Mesenchymal stem cell (in vitro differentiated cells and primary cell): ENCODE results near the gene PDK2.

Source experiments
- DNase-seq: peaks from one replicate; pipeline ENCODE4 v3.0.0-alpha.2; 2013
- H2AFZ ChIP-seq: one replicate; pipeline ENCODE4 v1.6.1; 2013; ENCODE audit warnings: low read depth, mild to moderate bottlenecking, control low read depth, inconsistent platforms, low read length, moderate library complexity
- H2AK5ac ChIP-seq: 2 replicates; pipeline ENCODE4 v1.6.1; 2013; ENCODE audit warnings: low read length, moderate library complexity, mild to moderate bottlenecking, inconsistent platforms; ENCODE audit not compliant: severe bottlenecking
- H2BK120ac ChIP-seq: one replicate; pipeline ENCODE4 v1.6.1; 2013; ENCODE audit warnings: low read depth, mild to moderate bottlenecking, inconsistent platforms, low read length, moderate library complexity
- H2BK12ac ChIP-seq, 2 experiments: one replicate each; pipeline ENCODE4 v1.6.1; 2013; ENCODE audit warnings: inconsistent platforms in 2 of 2, low read length in 2 of 2, mild to moderate bottlenecking in 2 of 2, moderate library complexity in 2 of 2, control low read depth in 1 of 2
- H2BK15ac ChIP-seq: one replicate; pipeline ENCODE4 v1.6.1; 2013; ENCODE audit warnings: mild to moderate bottlenecking, low read depth, inconsistent platforms; ENCODE audit not compliant: poor library complexity, severe bottlenecking
- H2BK5ac ChIP-seq: 2 replicates; pipeline ENCODE4 v1.6.1; 2013; ENCODE audit warnings: low read depth, mild to moderate bottlenecking, low read length, control low read depth, inconsistent platforms; ENCODE audit not compliant: poor library complexity, severe bottlenecking
- H3K14ac ChIP-seq, 2 experiments: one replicate each; pipeline ENCODE4 v1.6.1; 2013; ENCODE audit warnings: inconsistent platforms in 2 of 2, low read length in 2 of 2, control low read depth in 1 of 2, mild to moderate bottlenecking in 1 of 2, moderate library complexity in 1 of 2
- H3K18ac ChIP-seq, 2 experiments: one replicate each; pipeline ENCODE4 v1.6.1; 2013; ENCODE audit warnings: inconsistent platforms in 2 of 2, low read length in 2 of 2, control low read depth in 1 of 2, low read depth in 1 of 2, mild to moderate bottlenecking in 1 of 2
- H3K23ac ChIP-seq, 2 experiments: one replicate each; pipeline ENCODE4 v1.6.1; 2013; ENCODE audit warnings: inconsistent platforms in 2 of 2, low read length in 2 of 2, mild to moderate bottlenecking in 2 of 2, moderate library complexity in 2 of 2, control low read depth in 1 of 2
- H3K27ac ChIP-seq: 2 replicates; pipeline ENCODE4 v1.5.1; 2013; ENCODE audit warnings: mild to moderate bottlenecking, moderate library complexity, low read length, control low read depth, inconsistent platforms; ENCODE audit not compliant: poor library complexity, severe bottlenecking
- H3K27me3 ChIP-seq, 2 experiments: 2 replicates each; pipeline versions ENCODE4 v1.6.1 to v1.7.0; 2013; ENCODE audit warnings: low read length in 2 of 2, mild to moderate bottlenecking in 2 of 2, moderate library complexity in 2 of 2, control low read depth in 1 of 2, inconsistent platforms in 1 of 2; ENCODE audit not compliant: control insufficient read depth in 1 of 2, insufficient read depth in 1 of 2
- H3K36me3 ChIP-seq, 2 experiments: 2 replicates each; pipeline versions ENCODE4 v1.6.1 to v1.7.0; 2013; ENCODE audit warnings: low read length in 2 of 2, control low read depth in 1 of 2, inconsistent platforms in 1 of 2, low read depth in 1 of 2, mild to moderate bottlenecking in 1 of 2; ENCODE audit not compliant: insufficient read depth in 2 of 2, control insufficient read depth in 1 of 2
- H3K4ac ChIP-seq, 2 experiments: one replicate each; pipeline ENCODE4 v1.6.1; 2013; ENCODE audit warnings: inconsistent platforms in 2 of 2, low read length in 2 of 2, mild to moderate bottlenecking in 2 of 2, moderate library complexity in 2 of 2, control low read depth in 1 of 2, low read depth in 1 of 2
- H3K4me1 ChIP-seq: 2 replicates; pipeline ENCODE4 v1.6.1; 2013; ENCODE audit warnings: low read depth, low read length, control low read depth; ENCODE audit not compliant: control insufficient read depth, insufficient read depth
- H3K4me2 ChIP-seq: 2 replicates; pipeline ENCODE4 v1.6.1; 2013; ENCODE audit warnings: low read length, mild to moderate bottlenecking, inconsistent platforms; ENCODE audit not compliant: poor library complexity, severe bottlenecking
- H3K4me3 ChIP-seq, 2 experiments: 2 replicates each; pipeline versions ENCODE4 v1.5.1 to v1.7.0; 2013; ENCODE audit warnings: low read length in 2 of 2, mild to moderate bottlenecking in 2 of 2, control low read depth in 1 of 2, low read depth in 1 of 2; ENCODE audit not compliant: insufficient read depth in 1 of 2
- H3K79me1 ChIP-seq: replicated peaks from 2 replicates; pipeline ENCODE4 v1.6.1; 2013; ENCODE audit warnings: mild to moderate bottlenecking, control low read depth, low read length, inconsistent platforms; ENCODE audit not compliant: poor library complexity, severe bottlenecking
- H3K9ac ChIP-seq: 2 replicates; pipeline ENCODE4 v1.7.0; 2013; ENCODE audit warnings: mild to moderate bottlenecking, low read length, moderate library complexity
- H3K9me3 ChIP-seq: 2 replicates; pipeline ENCODE4 v1.7.0; 2013; ENCODE audit warnings: mild to moderate bottlenecking, low read length; ENCODE audit not compliant: control insufficient read depth
- H4K8ac ChIP-seq: one replicate; pipeline ENCODE4 v1.6.1; 2013; ENCODE audit warnings: inconsistent platforms, mild to moderate bottlenecking, low read length, moderate library complexity
- H4K91ac ChIP-seq: one replicate; pipeline ENCODE4 v1.6.1; 2013; ENCODE audit warnings: mild to moderate bottlenecking, low read length, inconsistent platforms
- WGBS: methylation state at CpG from one replicate; pipeline ENCODE4 v1.1.7; 2013; ENCODE audit warnings: mixed read lengths; 5-methylcytosine and 5-hydroxymethylcytosine counted together

The PDK2 gene

DNA sequence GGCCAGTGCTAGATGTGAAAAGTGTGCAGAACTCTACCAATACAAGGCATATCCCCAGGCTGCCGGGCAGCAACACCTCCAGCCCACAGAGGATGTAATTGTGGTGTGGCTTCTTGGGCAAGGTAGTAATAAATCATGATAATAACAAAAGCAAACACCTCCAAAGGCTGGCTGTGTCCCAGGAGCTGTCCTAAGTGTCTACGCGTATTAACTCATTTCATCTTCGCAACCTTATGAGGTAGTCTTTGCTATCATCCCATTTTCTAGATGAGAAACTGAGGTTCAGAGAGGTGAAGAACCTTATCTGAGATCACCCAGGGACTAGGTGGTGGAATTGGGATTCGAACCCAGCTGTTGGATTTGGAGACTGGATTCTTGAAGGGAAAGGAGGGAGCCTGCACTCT lies 5.3 kb downstream of the PDK2 start:
- H3K9me3 ChIP-seq: no peaks in the 10 kb centered on the region
- H3K4me3 ChIP-seq: no peak overlapping the region
- no peaks in the 10 kb centered on the region for H3K27me3 ChIP-seq
- H2BK5ac ChIP-seq: no peak overlapping the region
- no peak overlapping the region for H3K23ac ChIP-seq
- peaks cover 52% of the 10 kb centered on the region for H3K4me1 ChIP-seq
- no peak overlapping the region for H3K14ac ChIP-seq
- DNase-seq: no peak
- H3K4me2 ChIP-seq: peak overlapping the region; percentile 51
- no peak overlapping the region for H2BK12ac ChIP-seq
- H3K79me1 ChIP-seq: peaks cover 36% of the 10 kb centered on the region
- H2AK5ac ChIP-seq: no peak overlapping the region
- no peak overlapping the region for H2AFZ ChIP-seq
- H3K27ac ChIP-seq: peak overlapping the region; percentile 66
- peak overlapping the region; percentile 61 for H3K9ac ChIP-seq
- no peak overlapping the region for H4K8ac ChIP-seq
- no peak overlapping the region for H4K91ac ChIP-seq
- no peak overlapping the region for H2BK15ac ChIP-seq
- 82% methylated on average over 4 of the region's 5 CpGs for WGBS
- no peak overlapping the region for H2BK120ac ChIP-seq
- peaks cover 36 to 43% of the 10 kb centered on the region in 2 experiments for H3K36me3 ChIP-seq
- H3K18ac ChIP-seq: peak overlapping the region in 1 of 2 experiments; percentile 34
- no peak overlapping the region for H3K4ac ChIP-seq

DNA sequence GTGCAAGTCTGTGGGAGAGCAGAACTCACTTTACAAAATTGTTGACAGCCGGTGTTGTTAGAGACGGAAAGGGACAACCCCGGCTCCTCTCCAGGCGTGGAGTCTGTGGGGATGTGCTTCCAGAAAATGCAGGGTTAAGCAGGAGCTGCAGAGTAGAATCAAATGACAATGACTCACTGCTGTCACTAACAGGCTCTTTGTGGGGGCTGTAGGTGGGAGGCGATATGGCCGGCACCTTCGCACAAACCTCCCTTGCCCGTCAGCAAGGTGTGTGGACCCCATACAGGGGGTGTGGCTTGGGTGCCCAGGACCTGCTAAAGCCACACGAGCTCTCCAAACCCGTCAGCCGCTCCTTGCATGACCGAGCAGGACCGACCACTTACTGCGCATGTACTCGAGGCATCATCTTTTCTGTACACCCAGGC lies 5.8 kb downstream of the PDK2 start:
- Histone ChIP-seq H2BK12ac (no peak overlapping the region), H3K14ac (no peak overlapping the region), H2BK15ac (peak overlapping the region; percentile 33), H3K18ac (peak overlapping the region in 1 of 2 experiments; percentile 0), H3K27ac (peak overlapping the region; percentile 66), H3K36me3 (peaks cover 40 to 48% of the 10 kb centered on the region in 2 experiments), H2AFZ (no peak overlapping the region), H3K9me3 (no peaks in the 10 kb centered on the region), H3K4ac (no peak overlapping the region), H3K4me3 (peak overlapping the region in 1 of 2 experiments; percentile 37), H4K8ac (no peak overlapping the region), H3K9ac (peak overlapping the region; percentile 61), H3K79me1 (peaks cover 32% of the 10 kb centered on the region), H2BK120ac (no peak overlapping the region), H2BK5ac (no peak overlapping the region), H3K23ac (no peak overlapping the region), H3K27me3 (no peaks in the 10 kb centered on the region), H4K91ac (no peak overlapping the region), H3K4me1 (peaks cover 48% of the 10 kb centered on the region), H2AK5ac (no peak overlapping the region), H3K4me2 (peak overlapping the region; percentile 51)
- DNase-seq: peak; percentile 45
- WGBS: 22% methylated on average over 15 of the region's 15 CpGs

DNA sequence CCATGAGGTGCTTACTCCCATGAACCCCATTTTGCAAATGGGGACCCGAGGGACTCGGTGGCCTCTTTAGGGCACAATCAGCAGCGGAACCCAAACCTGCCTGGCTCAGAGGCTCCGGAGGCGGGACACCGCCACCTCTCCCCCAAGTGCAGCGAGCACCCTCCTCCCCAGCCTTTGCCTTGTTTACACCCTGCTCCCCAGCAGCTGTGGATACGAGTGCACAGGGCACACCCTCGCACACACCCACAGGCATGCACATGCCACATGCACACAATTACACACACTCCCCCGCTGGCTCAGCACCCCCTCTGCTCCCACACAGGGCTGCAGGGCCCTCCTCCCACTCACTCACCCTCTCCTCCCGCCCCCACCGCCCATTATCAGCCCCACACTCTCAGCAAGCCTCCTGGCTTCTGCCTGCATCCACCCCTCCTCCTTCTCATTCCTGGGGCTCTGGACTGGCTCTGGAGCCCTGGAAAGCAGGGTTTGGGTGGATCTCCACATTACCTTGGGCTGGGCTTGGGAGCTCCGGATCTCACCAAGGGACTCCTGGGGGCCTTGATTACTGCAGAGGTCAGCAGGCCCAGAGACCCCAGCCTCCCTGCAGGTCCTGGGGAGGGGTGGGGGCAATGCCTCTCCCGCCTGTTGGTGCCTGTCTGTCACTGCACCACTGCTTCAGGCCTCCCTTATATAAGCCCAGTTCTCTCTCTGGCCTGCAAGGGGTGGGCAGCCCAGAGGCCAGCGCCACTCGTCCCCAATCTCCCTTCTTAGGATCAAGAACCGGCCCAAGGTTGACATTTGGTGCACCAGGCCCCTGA lies 6.4 kb downstream of the PDK2 start:
- Histone ChIP-seq H2AFZ (no peak overlapping the region), H2BK5ac (no peak overlapping the region), H2BK15ac (no peak overlapping the region), H4K91ac (no peak overlapping the region), H2BK120ac (no peak overlapping the region), H4K8ac (no peak overlapping the region), H3K4ac (no peak overlapping the region), H3K9ac (peak overlapping the region; percentile 61), H3K9me3 (no peaks in the 10 kb centered on the region), H3K18ac (peak overlapping the region in 1 of 2 experiments; percentile 0), H3K27ac (peak overlapping the region; percentile 66), H2BK12ac (peak overlapping the region in 1 of 2 experiments; percentile 45), H3K79me1 (peaks cover 26% of the 10 kb centered on the region), H3K4me3 (peak overlapping the region in 1 of 2 experiments; percentile 37), H3K4me1 (peaks cover 43% of the 10 kb centered on the region), H3K14ac (peak overlapping the region in 1 of 2 experiments; percentile 77), H3K23ac (no peak overlapping the region), H3K27me3 (no peaks in the 10 kb centered on the region), H2AK5ac (no peak overlapping the region), H3K4me2 (peak overlapping the region; percentile 51), H3K36me3 (peaks cover 43 to 50% of the 10 kb centered on the region in 2 experiments)
- peak; percentile 50 for DNase-seq
- 46% methylated on average over 17 of the region's 17 CpGs for WGBS

DNA sequence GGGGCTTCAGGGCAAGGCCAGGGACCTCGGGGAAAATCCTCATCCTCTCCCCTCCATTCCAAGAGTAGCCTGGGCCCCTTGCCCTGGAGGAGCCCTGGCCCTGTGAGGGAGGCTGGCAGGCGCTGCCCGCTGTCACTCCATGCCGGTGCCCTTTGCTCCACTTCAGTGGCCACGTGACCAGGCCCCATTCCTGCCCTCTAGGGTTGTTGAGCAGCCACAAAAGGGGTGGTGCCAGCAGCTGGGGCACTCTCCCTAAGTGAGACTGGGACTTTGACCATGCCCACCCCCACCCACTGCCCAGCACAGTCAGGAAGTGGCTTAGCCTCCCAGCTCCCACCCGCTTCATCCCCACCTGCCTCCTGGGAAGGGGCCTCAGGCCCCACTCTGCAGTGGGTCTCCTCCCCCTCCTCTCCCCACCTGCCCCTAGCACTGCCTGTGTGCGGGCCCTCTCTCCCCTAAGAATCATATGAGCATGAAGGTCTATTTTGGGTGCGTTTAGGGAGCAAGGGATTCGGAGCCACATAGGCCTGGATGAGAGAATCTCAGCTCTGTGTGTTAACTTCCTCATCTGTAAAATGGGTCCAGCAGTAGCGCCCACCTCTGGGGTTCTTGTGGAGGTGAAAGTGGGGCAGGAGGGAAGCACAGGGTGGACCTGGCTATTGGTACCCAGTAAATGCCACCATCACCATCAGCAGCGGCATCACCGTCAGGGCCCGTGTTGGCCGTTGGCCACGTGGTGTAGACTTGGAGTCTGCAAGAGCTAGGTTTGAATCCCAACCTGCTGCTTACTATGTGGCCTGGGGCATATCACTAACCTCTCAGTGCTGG lies 7.2 kb downstream of the PDK2 start:
- H4K91ac ChIP-seq: no peak overlapping the region
- no peak overlapping the region for H2BK120ac ChIP-seq
- H3K4me2 ChIP-seq: no peak overlapping the region
- peaks cover 21% of the 10 kb centered on the region for H3K79me1 ChIP-seq
- no peak for DNase-seq
- H2BK12ac ChIP-seq: peak overlapping the region in 1 of 2 experiments; percentile 45
- H3K36me3 ChIP-seq: peaks cover 46 to 55% of the 10 kb centered on the region in 2 experiments
- H3K27ac ChIP-seq: peak overlapping the region; percentile 66
- H2BK5ac ChIP-seq: no peak overlapping the region
- no peak overlapping the region for H3K4me3 ChIP-seq
- H3K4me1 ChIP-seq: peaks cover 37% of the 10 kb centered on the region
- no peak overlapping the region for H3K14ac ChIP-seq
- no peak overlapping the region for H2BK15ac ChIP-seq
- no peaks in the 10 kb centered on the region for H3K27me3 ChIP-seq
- no peak overlapping the region for H2AFZ ChIP-seq
- H3K9me3 ChIP-seq: no peaks in the 10 kb centered on the region
- peak overlapping the region; percentile 51 for H3K9ac ChIP-seq
- H4K8ac ChIP-seq: no peak overlapping the region
- H2AK5ac ChIP-seq: peak overlapping the region; percentile 14
- no peak overlapping the region for H3K18ac ChIP-seq
- no peak overlapping the region for H3K23ac ChIP-seq
- 85% methylated on average over 13 of the region's 15 CpGs for WGBS
- no peak overlapping the region for H3K4ac ChIP-seq
